ENCODE data around the gene ANKH.

DNA sequence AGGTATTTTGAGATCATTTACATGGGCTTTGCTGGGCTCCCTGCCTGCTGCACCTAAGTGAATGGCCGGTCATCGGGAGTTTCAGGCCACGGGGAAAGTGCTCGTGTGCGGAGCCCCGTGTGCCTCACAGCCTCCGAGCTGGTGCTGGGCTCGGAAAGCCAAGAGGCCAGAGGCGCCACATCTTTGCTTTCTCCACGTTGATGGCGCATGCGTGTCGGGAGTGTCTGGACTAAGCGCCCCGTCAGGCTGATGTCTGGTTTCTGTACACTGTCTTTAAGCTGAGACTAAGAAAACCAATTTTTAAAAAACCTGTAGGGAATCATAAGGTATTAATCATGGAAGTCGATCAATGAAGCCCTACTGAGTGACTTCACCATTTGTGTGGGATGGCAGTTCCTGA, 137.9 kb downstream of the ANKH start:
- no peak for TF ChIP-seq EZH2phosphoT487 (IDR thresholded peaks at IDR 0.05)
- TF ChIP-seq, protein P1, sequence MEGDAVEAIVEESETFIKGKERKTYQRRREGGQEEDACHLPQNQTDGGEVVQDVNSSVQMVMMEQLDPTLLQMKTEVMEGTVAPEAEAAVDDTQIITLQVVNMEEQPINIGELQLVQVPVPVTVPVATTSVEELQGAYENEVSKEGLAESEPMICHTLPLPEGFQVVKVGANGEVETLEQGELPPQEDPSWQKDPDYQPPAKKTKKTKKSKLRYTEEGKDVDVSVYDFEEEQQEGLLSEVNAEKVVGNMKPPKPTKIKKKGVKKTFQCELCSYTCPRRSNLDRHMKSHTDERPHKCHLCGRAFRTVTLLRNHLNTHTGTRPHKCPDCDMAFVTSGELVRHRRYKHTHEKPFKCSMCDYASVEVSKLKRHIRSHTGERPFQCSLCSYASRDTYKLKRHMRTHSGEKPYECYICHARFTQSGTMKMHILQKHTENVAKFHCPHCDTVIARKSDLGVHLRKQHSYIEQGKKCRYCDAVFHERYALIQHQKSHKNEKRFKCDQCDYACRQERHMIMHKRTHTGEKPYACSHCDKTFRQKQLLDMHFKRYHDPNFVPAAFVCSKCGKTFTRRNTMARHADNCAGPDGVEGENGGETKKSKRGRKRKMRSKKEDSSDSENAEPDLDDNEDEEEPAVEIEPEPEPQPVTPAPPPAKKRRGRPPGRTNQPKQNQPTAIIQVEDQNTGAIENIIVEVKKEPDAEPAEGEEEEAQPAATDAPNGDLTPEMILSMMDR (IDR thresholded peaks at IDR 0.05), result no peak

Data from neural progenitor cell (in vitro differentiated cells).